ENCODE data around the gene FBXW12.

- no peak for TF ChIP-seq CTCF (IDR thresholded peaks at IDR 0.05; ENCODE audit: insufficient read depth, low read length)
- no peak for TF ChIP-seq POLR2AphosphoS5 (IDR thresholded peaks at IDR 0.05; ENCODE audit: low read depth)
- no peak for TF ChIP-seq REST (IDR thresholded peaks at IDR 0.05; ENCODE audit: insufficient replicate concordance, low read depth)
These were observed 16.9 kb downstream of the FBXW12 start for GRCh38 chr3:48388966-48389365.

All from HL-60 (cell line).